HT-29 (cell line): Measurements from ENCODE around the gene REM1. TPM values are rescaled to one million over a fixed set of nuclear protein-coding genes. Genes with fewer than 3 reads are reported as not detected.
"Not testable (repeated sequence)": the region's sequence is repeated elsewhere in the genome, so short reads cannot be mapped to it uniquely, and the experiment has no call there.

Experiments
- DNase-seq: peaks from one replicate; pipeline ENCODE4 v3.0.0-alpha.2; 2015; ENCODE audit warnings: low spot score
- total RNA-seq: library from RNA; depleted of rRNA; stranded (reverse); fragments of >200 nt; shearing (Covaris generic); gene quantifications from 2 replicates; pipeline ENCODE4 v1.2.3, GENCODE V29; 2014; rRNA removed

Gene REM1, protein sequence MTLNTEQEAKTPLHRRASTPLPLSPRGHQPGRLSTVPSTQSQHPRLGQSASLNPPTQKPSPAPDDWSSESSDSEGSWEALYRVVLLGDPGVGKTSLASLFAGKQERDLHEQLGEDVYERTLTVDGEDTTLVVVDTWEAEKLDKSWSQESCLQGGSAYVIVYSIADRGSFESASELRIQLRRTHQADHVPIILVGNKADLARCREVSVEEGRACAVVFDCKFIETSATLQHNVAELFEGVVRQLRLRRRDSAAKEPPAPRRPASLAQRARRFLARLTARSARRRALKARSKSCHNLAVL
- total RNA-seq = not detected in 2 replicates

GRCh38 chr20:31474758-31475427 lies at the start of gene REM1, which contains the start of gene DEFB124:
TSS of gene REM1 (plus strand) at chr20:31475288. CDS start at chr20:31476446, 1,158 bp downstream.
TSS of gene DEFB124 (minus strand) at chr20:31475127. CDS start at chr20:31473013, 2,114 bp downstream.
- no peak for DNase-seq

DNA sequence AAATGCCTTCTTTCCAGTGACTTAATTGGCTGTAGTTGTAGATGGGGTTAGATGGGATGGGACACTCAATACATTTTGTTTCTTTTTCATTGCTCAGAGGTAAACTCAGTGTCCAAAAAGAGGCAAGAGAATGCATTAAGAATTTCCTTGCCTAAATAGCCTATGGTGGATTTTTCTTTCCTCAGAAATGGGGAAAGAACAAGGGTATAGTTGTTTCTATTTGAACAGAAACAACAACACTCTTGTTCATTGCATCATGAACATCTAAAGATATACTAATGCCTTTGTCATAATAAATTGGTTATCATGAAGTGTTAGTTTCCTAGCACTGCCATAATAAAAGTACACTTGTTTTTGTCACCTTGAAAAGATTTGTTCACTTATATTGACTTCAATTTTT lies 49.3 kb upstream of the REM1 start:
- DNase-seq = no peak

DNA sequence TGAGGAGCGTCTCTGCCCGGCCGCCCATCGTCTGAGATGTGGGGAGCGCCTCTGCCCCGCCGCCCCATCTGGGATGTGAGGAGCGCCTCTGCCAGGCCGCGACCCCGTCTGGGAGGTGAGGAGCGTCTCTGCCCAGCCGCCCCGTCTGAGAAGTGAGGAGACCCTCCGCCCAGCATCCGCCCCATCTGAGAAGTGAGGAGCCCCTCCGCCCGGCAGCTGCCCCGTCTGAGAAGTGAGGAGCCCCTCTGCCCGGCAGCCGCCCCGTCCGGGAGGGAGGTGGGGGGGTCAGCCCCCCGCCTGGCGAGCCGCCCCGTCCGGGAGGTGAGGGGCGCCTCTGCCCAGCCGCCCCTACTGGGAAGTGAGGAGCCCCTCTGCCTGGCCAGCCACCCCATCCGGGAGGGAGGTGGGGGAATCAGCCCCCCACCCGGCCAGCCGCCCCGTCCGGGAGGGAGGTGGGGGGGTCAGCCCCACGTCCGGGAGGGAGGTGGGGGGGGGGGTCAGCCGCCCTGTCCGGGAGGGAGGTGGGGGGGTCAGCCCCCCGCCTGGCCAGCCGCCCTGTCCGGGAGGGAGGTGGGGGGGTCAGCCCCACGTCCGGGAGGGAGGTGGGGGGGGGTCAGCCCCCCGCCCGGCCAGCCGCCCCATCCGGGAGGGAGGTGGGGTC lies 48.1 kb upstream of the REM1 start:
- not testable (repeated sequence) for DNase-seq

DNA sequence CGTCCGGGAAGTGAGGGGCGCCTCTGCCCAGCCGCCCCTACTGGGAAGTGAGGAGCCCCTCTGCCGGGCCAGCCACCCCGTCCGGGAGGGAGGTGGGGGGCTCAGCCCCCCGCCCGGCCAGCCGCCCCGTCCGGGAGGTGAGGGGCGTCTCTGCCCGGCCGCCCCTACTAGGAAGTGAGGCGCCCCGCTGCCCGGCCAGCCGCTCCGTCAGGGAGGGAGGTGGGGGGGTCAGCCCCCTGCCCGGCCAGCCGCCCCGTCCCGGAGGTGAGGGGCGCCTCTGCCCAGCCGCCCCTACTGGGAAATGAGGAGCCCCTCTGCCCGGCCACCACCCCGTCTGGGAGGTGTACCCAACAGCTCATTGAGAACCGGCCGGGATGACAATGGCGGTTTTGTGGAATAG lies 47.5 kb upstream of the REM1 start:
- DNase-seq = not testable (repeated sequence)

DNA sequence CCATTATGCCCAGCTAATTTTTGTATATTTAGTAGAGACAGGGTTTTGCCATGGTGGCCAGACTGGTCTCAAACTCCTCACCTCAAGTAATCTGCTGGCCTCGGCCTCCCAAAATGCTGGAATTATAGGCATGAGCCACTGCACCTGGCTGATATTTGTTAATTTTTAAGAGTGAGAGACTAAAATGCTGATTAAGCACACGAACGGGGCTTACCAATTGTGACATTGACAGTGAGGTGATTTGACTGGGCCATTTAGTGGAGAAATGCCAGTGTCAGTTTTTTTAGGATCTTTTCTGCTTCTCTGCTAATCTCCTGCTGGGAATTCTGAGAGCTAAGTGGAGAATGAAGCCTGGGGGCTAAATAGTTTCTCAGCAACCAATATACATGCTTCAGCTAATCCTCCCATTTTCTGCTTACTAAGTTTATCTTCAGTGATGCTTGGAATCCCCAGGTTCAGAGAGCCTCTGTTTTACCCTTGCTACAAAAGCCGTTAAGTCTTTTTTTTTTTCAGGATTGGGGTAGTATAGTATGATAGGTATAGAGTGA lies 44.4 kb upstream of the REM1 start:
- no peak for DNase-seq

GRCh38 chr20:31440012-31440659 lies 35.0 kb upstream of the REM1 start, which contains the start of gene DEFB123:
TSS of gene DEFB123 (plus strand) at chr20:31440632. CDS start at chr20:31440699, 67 bp downstream.
- no peak for DNase-seq

DNA sequence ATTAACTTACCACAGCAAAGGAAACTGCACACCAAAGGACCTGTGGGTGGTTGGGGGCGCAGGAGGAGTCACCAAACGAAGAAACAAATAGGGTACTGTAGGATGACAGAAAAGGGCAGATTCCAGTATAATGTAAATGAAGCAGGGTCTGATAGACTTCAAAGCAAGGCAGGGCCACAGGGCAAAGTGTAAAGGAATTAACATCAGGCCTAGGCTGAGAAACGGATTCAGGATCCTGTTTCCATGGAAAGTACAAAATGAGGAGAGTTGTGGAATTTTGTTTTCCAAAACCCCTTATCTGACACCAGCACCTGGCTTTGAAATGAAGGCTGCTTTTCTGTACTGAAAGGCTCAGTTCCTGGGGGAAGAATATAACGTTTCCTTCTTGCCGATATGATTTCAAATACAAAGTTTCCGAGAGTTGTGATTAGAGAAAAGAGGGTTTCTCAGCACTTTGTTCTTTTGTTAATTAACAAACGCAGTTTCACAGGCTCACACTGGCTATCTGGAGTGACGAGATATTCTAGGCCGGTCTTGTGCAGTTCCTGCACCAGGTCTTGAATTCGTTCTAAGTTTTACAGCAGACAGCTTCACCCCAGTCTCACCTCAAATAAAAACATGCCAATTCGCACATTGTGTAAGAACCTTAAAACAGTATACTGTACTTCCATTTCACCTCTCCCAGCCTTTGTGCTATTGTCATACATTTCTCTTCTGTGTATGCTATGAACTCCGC lies 28.8 kb upstream of the REM1 start:
- no peak for DNase-seq

GRCh38 chr20:31449511-31450414 lies 25.3 kb upstream of the REM1 start:
- DNase-seq = no peak

DNA sequence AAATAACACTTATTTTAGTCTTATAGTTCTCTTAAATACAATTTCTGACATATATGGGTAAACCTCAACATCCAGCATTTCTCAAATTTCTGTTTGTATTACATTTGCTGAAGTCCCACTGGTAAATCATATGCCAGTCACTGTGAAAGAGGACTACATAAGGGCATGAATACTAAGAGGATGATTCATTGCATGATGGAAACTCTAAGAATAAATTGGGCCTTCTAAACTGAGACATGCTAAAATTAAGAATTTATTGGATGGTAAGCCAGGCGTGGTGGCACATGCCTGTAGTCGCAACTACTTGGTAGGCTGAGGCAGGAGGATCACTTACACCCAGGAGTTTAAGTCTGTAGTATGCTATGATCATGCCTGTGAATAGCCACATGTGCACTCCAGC lies 22.5 kb upstream of the REM1 start:
- no peak for DNase-seq

- DNase-seq = no peak
Observed at GRCh38 chr20:31454361-31454760, 20.7 kb upstream of the REM1 start.

GRCh38 chr20:31470946-31471345 lies 4.1 kb upstream of the REM1 start:
- not testable (repeated sequence) for DNase-seq

DNA sequence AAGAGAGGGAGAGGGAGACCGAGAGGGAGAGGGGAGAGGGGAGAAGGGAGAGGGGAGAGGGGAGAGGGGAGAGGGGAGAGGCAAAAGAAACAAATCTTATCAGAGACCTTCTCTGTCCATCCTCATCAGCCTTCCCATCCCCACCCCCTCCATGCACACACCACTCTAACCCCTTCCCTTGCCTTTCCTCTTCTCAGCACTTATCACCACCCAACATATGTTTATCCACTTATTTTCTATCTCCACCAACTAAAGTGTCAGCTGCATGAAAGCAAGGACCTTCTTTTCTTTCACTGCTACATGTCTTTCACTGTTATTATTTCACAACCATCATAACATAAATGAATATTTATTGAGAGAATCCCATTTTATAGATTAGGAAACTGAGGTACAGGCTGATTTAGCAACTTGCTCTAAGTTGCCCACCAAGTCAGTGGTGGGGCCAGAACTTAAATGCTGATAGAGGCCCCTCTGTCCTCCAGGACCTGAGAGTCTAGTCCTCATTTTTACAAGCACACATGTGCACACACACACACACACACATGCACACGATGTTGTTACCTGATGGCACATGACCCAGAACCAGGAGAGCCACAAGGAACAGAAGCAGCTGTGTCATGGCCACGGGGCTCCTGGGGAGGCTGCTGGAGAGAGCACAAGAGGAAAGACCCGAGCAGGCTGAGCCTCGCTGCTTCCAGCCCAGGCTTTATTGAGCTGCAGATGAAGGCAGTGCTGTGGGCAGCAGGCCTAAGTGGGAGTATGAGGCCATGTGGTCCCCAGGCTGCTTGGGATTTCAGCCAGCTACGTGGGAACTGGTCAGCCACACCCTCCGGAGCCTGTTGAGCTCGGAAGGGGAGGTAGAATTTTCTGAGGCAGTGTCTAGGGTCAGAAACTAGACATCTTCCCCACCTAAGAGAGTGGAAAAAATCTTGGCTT lies 2.4 kb upstream of the REM1 start:
- DNase-seq = no peak

- no peak for DNase-seq
Observed at GRCh38 chr20:31473331-31474096, 1.6 kb upstream of the REM1 start.

- DNase-seq = no peak
Observed at GRCh38 chr20:31474097-31474436, 1.0 kb upstream of the REM1 start.

GRCh38 chr20:31475472-31476293 lies 595 bp downstream of the REM1 start:
- DNase-seq = no peak

DNA sequence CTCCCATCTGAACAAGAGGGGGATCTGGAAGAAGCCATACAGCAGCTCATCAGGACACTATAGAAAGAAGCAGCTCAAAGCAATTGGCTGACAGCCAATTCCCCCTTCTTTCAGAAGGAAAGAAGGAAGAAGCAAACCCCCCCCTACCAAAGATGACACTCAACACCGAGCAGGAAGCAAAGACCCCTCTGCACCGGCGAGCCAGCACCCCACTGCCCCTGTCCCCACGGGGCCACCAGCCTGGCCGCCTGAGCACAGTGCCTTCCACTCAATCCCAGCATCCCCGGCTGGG lies 1.2 kb downstream of the REM1 start:
- DNase-seq = no peak

- no peak for DNase-seq
Observed at GRCh38 chr20:31476643-31477215, 1.6 kb downstream of the REM1 start.
